DOHH2 (cell line): ENCODE results near the gene NRSN2.
"Not testable (repeated sequence)": the region's sequence is repeated elsewhere in the genome, so short reads cannot be mapped to it uniquely, and the experiment has no call there.

Experiments used
- H3F3A ChIP-seq: fragments of 200-600 bp; sonication (generic), shearing (Covaris generic); 2 replicates; pipeline ENCODE4 v1.6.0; 2016; ENCODE audit warnings: antibody characterized with exemption, mild to moderate bottlenecking; ENCODE audit not compliant: control insufficient read depth, insufficient read depth
- H3K27ac ChIP-seq: fragments of 200-600 bp; sonication (generic); 2 replicates; pipeline ENCODE4 v1.5.1; 2014; ENCODE audit warnings: low read depth, mild to moderate bottlenecking, low read length, moderate library complexity
- H3K27me3 ChIP-seq: fragments of 200-600 bp; sonication (generic); 2 replicates; pipeline ENCODE4 v1.6.1; 2014; ENCODE audit warnings: mild to moderate bottlenecking, low read length, mixed read lengths; ENCODE audit not compliant: control insufficient read depth
- H3K36me3 ChIP-seq: fragments of 200-600 bp; sonication (generic); 2 replicates; pipeline ENCODE4 v1.6.1; 2014; ENCODE audit warnings: mild to moderate bottlenecking, low read length, moderate library complexity, mixed read lengths; ENCODE audit not compliant: control insufficient read depth
- H3K4me1 ChIP-seq: fragments of 200-600 bp; sonication (generic); 2 replicates; pipeline ENCODE4 v1.6.1; 2014; ENCODE audit warnings: mild to moderate bottlenecking, low read length, mixed read lengths; ENCODE audit not compliant: control insufficient read depth
- H3K4me2 ChIP-seq: fragments of 200-600 bp; sonication (generic); 2 replicates; pipeline ENCODE4 v1.6.0; 2014; ENCODE audit warnings: mild to moderate bottlenecking, low read length, moderate library complexity
- H3K4me3 ChIP-seq: fragments of 200-600 bp; sonication (generic); 2 replicates; pipeline ENCODE4 v1.5.1; 2014; ENCODE audit warnings: mild to moderate bottlenecking, low read length, mixed read lengths
- H3K79me2 ChIP-seq: fragments of 200-600 bp; sonication (generic); 2 replicates; pipeline ENCODE4 v1.6.1; 2014; ENCODE audit warnings: mild to moderate bottlenecking, low read length, mixed read lengths; ENCODE audit not compliant: control insufficient read depth
- H3K9me2 ChIP-seq: fragments of 200-600 bp; sonication (generic); replicated peaks from 2 replicates; pipeline ENCODE4 v1.6.1; 2014; ENCODE audit warnings: mild to moderate bottlenecking, low read length, mixed read lengths; ENCODE audit not compliant: control insufficient read depth
- H3K9me3 ChIP-seq: fragments of 200-600 bp; sonication (generic); 2 replicates; pipeline ENCODE4 v1.6.1; 2014; ENCODE audit warnings: antibody characterized with exemption, low read length, mixed read lengths; ENCODE audit not compliant: control insufficient read depth, insufficient read depth
- H4K20me1 ChIP-seq: fragments of 200-600 bp; sonication (generic); 2 replicates; pipeline ENCODE4 v1.6.0; 2014; ENCODE audit warnings: low read depth, mild to moderate bottlenecking, antibody characterized with exemption, low read length, moderate library complexity; ENCODE audit not compliant: control insufficient read depth, insufficient read depth
- CTCF ChIP-seq: fragments of 200-600 bp; sonication (generic); IDR thresholded peaks from one replicate; pipeline ENCODE4 v1.5.1; 2014; ENCODE audit warnings: antibody characterized with exemption, mild to moderate bottlenecking, low read depth, low read length; ENCODE audit not compliant: poor library complexity, severe bottlenecking
- EZH2phosphoT487 ChIP-seq: fragments of 200-600 bp; sonication (generic); IDR thresholded peaks from 2 replicates; pipeline ENCODE4 v1.6.1; 2017; ENCODE audit warnings: borderline replicate concordance, mild to moderate bottlenecking, antibody characterized with exemption, low read length, moderate library complexity, mixed read lengths

The NRSN2 gene

GRCh38 chr20:370151-370600, 23.3 kb downstream of the NRSN2 start:
- no peaks in the 10 kb centered on the region for H3F3A ChIP-seq
- H3K4me3 ChIP-seq: no peak overlapping the region
- peaks cover 8% of the 10 kb centered on the region; the same call in 1 of the 2 replicates for H3K4me1 ChIP-seq
- no peak overlapping the region for H3K27ac ChIP-seq
- no peak for TF ChIP-seq EZH2phosphoT487
- TF ChIP-seq CTCF: no peak
- H3K9me2 ChIP-seq: no peaks in the 10 kb centered on the region
- H4K20me1 ChIP-seq: no peaks in the 10 kb centered on the region
- no peaks in the 10 kb centered on the region for H3K79me2 ChIP-seq
- no peaks in the 10 kb centered on the region; the same call in 1 of the 2 replicates for H3K27me3 ChIP-seq
- H3K9me3 ChIP-seq: no peaks in the 10 kb centered on the region
- no peak overlapping the region for H3K4me2 ChIP-seq
- H3K36me3 ChIP-seq: no peaks in the 10 kb centered on the region

- no peak for TF ChIP-seq EZH2phosphoT487
- TF ChIP-seq CTCF: no peak
- no peak overlapping the region for H3K27ac ChIP-seq
- no peaks in the 10 kb centered on the region for H3K9me3 ChIP-seq
- H3F3A ChIP-seq: no peaks in the 10 kb centered on the region
- no peak overlapping the region for H3K4me2 ChIP-seq
- H3K36me3 ChIP-seq: no peaks in the 10 kb centered on the region
- peaks cover under 1% of the 10 kb centered on the region; the same call in 1 of the 2 replicates for H3K27me3 ChIP-seq
- H3K79me2 ChIP-seq: no peaks in the 10 kb centered on the region
- no peak overlapping the region for H3K4me3 ChIP-seq
- no peaks in the 10 kb centered on the region for H3K9me2 ChIP-seq
- H4K20me1 ChIP-seq: no peaks in the 10 kb centered on the region
- H3K4me1 ChIP-seq: peaks cover 8% of the 10 kb centered on the region; the same call in 1 of the 2 replicates
These were observed 24.3 kb downstream of the NRSN2 start for GRCh38 chr20:370977-371754.

GRCh38 chr20:371755-372542, 25.0 kb downstream of the NRSN2 start:
- TF ChIP-seq EZH2phosphoT487: no peak
- TF ChIP-seq CTCF: no peak
- Histone ChIP-seq H3K27me3 (peaks cover 7% of the 10 kb centered on the region; the same call in 1 of the 2 replicates), H3K27ac (no peak overlapping the region), H3K9me2 (no peaks in the 10 kb centered on the region), H3F3A (no peaks in the 10 kb centered on the region), H4K20me1 (no peaks in the 10 kb centered on the region), H3K9me3 (no peaks in the 10 kb centered on the region), H3K36me3 (no peaks in the 10 kb centered on the region), H3K4me1 (peaks cover 8% of the 10 kb centered on the region; the same call in 1 of the 2 replicates), H3K4me3 (no peak overlapping the region), H3K79me2 (no peaks in the 10 kb centered on the region), H3K4me2 (no peak overlapping the region)

GRCh38 chr20:372543-373082, 25.7 kb downstream of the NRSN2 start:
- H3K4me3 ChIP-seq, H3K27ac ChIP-seq, H3K36me3 ChIP-seq, H4K20me1 ChIP-seq, H3F3A ChIP-seq, H3K4me1 ChIP-seq, H3K4me2 ChIP-seq, H3K9me3 ChIP-seq, H3K79me2 ChIP-seq, H3K27me3 ChIP-seq, H3K9me2 ChIP-seq: not testable (repeated sequence)
